GM12874 (cell line): ENCODE results near the gene TMEM163.

Experiments
- TF ChIP-seq, protein P1 (sequence below): IDR thresholded peaks from 2 replicates; pipeline ENCODE4 v1.5.1; 2011; ENCODE audit warnings: low read depth, mild to moderate bottlenecking, control low read depth, low read length, moderate library complexity; ENCODE audit not compliant: insufficient read depth

The TMEM163 gene

DNA sequence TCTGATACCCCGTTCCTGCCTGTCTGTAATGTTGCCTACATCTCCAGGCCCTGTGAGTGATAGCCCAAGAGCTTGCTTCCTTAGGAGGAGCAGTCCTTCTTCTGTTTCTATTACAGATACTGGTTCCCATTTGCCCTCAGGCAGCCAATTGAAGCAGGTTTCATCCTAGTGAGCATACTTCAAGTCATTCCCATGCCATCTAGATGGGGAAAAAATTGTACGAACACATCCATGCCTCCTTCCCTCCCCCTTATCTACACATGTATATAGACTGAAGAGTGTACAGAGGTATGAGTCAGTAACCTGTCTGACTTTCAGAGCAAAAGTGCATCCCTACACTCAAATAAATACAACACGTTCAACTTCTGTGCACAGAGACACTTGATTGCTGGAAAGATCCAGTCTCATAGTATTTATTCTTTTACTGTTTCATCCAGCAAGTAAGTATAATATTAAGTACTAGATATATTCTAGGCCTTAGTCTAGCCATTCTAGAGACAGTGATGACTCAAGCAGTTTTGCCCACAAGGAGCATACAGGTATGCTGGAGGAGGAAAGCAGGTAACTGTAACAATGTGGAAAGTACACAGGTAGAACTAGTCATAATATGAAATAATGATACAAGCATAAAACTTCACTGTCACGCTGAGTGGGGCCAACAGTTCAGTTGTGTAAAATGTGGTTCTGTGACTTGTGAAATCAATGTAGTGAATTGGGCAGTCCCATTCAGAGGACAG lies 311.5 kb downstream of the TMEM163 start:
- TF ChIP-seq, protein P1, sequence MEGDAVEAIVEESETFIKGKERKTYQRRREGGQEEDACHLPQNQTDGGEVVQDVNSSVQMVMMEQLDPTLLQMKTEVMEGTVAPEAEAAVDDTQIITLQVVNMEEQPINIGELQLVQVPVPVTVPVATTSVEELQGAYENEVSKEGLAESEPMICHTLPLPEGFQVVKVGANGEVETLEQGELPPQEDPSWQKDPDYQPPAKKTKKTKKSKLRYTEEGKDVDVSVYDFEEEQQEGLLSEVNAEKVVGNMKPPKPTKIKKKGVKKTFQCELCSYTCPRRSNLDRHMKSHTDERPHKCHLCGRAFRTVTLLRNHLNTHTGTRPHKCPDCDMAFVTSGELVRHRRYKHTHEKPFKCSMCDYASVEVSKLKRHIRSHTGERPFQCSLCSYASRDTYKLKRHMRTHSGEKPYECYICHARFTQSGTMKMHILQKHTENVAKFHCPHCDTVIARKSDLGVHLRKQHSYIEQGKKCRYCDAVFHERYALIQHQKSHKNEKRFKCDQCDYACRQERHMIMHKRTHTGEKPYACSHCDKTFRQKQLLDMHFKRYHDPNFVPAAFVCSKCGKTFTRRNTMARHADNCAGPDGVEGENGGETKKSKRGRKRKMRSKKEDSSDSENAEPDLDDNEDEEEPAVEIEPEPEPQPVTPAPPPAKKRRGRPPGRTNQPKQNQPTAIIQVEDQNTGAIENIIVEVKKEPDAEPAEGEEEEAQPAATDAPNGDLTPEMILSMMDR: no peak

DNA sequence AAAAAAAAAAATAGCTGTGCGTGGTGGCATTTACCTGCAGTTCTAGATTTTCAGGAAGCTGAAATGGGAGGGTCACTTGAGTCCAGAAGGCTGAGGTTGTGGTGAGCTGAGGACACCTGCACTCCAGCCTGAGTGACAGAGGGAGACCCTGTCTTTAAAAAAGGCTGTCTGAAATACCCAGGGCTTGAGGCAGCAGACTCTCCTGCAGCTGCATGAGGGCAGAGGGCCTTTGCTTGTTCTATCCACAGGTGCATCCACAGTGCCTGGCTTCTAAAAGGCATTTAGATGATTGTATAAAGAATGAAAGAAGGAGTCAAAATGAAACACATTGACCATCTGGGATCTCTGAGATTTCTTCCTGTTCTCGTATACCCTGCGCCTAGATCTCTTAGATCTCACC lies 312.1 kb downstream of the TMEM163 start:
- TF ChIP-seq, protein P1: no peak

DNA sequence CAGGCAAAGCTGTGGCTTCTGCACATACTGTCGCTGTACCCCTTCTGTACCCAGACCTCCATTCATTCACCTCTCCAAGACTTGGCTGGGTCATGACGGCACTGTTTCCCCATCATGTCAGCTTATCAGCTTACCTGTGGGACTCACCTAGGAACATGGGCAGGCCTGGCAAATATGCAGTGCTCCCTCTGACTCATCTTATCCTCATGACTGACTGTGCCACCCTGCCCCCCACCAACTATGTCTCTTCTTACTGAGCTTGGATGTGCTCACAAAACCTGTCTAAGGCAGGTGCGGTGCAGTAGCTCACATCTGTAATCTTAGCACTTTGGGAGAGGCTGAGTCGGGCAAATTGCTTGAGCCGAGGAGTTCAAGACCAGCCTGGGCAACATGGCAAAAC lies 312.5 kb downstream of the TMEM163 start:
- TF ChIP-seq, protein P1: no peak
